ENCODE measurements around the gene TACC2. TPM values are rescaled to one million over a fixed set of nuclear protein-coding genes. Genes with fewer than 3 reads are reported as not detected.

Gene TACC2
- total and polyA plus RNA-seq, 7 donors = 44.0 to 439 (median 313) TPM

DNA sequence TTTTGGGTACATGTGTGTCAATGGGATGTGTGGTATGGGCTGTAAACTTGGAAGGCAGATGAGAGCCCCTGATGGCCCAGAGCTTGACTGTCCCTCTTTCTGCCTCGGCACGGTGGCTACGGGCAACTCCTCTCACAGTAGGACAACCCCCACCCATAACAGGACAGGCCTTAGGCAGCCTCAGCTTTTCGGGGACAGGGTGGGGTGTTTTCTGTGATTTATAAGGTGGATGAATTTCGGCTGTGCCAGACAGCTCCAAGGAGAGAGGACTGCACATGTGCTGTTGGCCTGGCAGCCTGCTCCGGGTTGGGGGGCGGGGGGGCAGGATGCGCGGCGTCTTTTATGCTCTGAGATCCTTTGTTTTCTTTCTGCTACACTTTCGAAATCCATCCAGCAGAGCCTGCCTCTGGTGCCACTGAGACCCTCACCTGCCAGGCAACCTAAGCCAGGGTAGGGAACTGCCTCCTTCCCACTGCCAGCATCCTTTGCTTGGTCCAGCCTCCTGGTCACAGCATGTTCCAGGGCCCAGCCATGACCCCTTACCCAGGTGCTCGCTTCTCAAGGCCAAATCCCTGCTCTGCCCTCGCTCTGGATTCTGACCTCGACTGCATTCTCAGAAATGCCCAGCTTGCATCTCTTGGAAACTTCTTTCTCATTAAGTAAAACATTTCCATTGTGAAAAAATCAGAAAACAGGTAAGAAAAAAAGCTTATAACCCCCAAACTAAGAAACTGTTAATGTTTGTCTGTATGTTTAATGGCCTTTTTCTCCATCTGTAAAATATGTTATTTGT is 266.7 kb downstream of the TACC2 start:
- Histone ChIP-seq H3K27ac (no peak overlapping the region), H3K9me3 (no peaks in the 10 kb centered on the region), H3K4me3 (no peak overlapping the region), H3K27me3 (ENCODE audit: insufficient read depth in 3 of 3, low read length in 2 of 3) (no peaks in the 10 kb centered on the region), H3K36me3 (ENCODE audit: insufficient read depth in 1 of 2, low read depth in 1 of 2) (peaks cover 3 to 91% of the 10 kb centered on the region in 2 donors), H3K4me1 (no peaks in the 10 kb centered on the region)
- TF ChIP-seq, protein P1, sequence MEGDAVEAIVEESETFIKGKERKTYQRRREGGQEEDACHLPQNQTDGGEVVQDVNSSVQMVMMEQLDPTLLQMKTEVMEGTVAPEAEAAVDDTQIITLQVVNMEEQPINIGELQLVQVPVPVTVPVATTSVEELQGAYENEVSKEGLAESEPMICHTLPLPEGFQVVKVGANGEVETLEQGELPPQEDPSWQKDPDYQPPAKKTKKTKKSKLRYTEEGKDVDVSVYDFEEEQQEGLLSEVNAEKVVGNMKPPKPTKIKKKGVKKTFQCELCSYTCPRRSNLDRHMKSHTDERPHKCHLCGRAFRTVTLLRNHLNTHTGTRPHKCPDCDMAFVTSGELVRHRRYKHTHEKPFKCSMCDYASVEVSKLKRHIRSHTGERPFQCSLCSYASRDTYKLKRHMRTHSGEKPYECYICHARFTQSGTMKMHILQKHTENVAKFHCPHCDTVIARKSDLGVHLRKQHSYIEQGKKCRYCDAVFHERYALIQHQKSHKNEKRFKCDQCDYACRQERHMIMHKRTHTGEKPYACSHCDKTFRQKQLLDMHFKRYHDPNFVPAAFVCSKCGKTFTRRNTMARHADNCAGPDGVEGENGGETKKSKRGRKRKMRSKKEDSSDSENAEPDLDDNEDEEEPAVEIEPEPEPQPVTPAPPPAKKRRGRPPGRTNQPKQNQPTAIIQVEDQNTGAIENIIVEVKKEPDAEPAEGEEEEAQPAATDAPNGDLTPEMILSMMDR (IDR thresholded peaks at IDR 0.05) = no peak
- intact Hi-C loops (cut with DNase I) = no loop called here
- WGBS, 3 donors = 79 to 83% (median 80%) methylated on average over 14 of the region's 14 CpGs
- ATAC-seq (no peak), DNase-seq (no peak)

- TF ChIP-seq, protein P1 (IDR thresholded peaks at IDR 0.05) = no peak
- WGBS, 3 donors = 67 to 91% (median 79%) methylated on average over 3 of the region's 3 CpGs
- Histone ChIP-seq H3K4me3 (no peak overlapping the region), H3K4me1 (no peaks in the 10 kb centered on the region), H3K36me3 (ENCODE audit: insufficient read depth in 1 of 2, low read depth in 1 of 2) (peaks cover 3 to 80% of the 10 kb centered on the region in 2 donors), H3K27me3 (ENCODE audit: insufficient read depth in 3 of 3, low read length in 2 of 3) (no peaks in the 10 kb centered on the region), H3K27ac (no peak overlapping the region), H3K9me3 (peaks cover 8% of the 10 kb centered on the region)
- DNase-seq (no peak), ATAC-seq (no peak)
- intact Hi-C loops (cut with DNase I) = no loop called here
Observed at GRCh38 chr10:122257041-122257440, 268.1 kb downstream of the TACC2 start.

DNA sequence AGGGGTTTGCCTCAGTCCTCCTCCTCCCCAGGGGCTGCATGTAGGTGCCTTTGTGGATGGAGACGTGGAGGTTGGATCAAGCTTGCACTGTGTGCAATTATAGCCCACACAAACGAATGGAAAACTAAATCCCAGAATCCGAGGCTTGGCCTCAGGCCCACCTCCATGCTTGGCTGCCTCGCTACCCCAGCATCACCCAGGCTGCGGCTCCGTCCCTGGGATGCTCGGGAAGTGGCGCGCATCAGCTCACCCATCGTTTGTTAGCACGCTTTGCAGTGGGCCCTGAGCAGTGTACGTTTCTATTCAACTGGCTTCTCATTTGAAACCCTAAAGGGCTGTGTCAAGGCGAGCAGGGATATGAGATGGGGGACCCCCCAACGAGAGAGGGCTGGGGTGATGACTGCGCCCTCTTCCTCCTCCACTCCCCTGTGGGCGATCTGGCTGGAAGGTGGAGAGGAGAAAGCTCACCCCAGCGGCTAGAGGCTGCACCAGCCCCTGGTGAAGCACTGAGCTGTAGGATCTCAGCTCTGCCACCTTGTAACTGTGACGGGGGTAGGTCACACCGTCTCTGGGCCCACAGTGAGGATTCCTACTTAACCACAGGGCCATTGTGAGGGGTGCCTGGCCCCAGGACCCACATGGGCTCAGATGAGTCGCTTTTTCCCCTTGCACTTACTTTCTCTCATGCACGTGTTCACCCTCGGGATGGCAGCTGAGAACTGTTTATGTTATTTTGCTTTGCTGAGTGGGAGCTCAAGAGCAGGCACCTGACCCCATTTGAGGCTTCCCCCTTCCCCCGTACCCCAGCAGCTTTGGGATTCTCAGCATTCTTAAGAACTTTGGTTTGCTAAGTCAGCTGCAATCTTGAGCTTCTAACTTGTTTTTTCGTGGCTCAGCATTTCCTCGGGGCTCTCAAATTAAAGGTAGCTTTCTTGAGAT is 269.4 kb downstream of the TACC2 start:
- Histone ChIP-seq H3K27me3 (ENCODE audit: insufficient read depth in 3 of 3, low read length in 2 of 3) (no peaks in the 10 kb centered on the region), H3K9me3 (peaks cover 8% of the 10 kb centered on the region), H3K4me3 (no peak overlapping the region), H3K4me1 (peaks cover 4% of the 10 kb centered on the region), H3K36me3 (ENCODE audit: insufficient read depth in 1 of 2, low read depth in 1 of 2) (peaks cover 2 to 77% of the 10 kb centered on the region in 2 donors), H3K27ac (no peak overlapping the region)
- WGBS, 3 donors = 61 to 71% (median 61%) methylated on average over 24 to 25 of the region's 25 CpGs
- no peak for DNase-seq
- intact Hi-C loops (cut with DNase I) = no loop called here
- peak; percentile 16 to 33 (median 24) for ATAC-seq
- TF ChIP-seq, protein P1 (IDR thresholded peaks at IDR 0.05) = no peak

- Histone ChIP-seq H3K27me3 (ENCODE audit: insufficient read depth in 3 of 3, low read length in 2 of 3) (no peaks in the 10 kb centered on the region), H3K4me3 (no peak overlapping the region), H3K36me3 (ENCODE audit: insufficient read depth in 1 of 2, low read depth in 1 of 2) (peaks cover 0 to 75% of the 10 kb centered on the region in 2 donors), H3K4me1 (peaks cover 9% of the 10 kb centered on the region), H3K27ac (no peak overlapping the region), H3K9me3 (peaks cover 8% of the 10 kb centered on the region)
- WGBS, 3 donors = 84 to 96% (median 87%) methylated on average over 4 of the region's 4 CpGs
- TF ChIP-seq, protein P1 (IDR thresholded peaks at IDR 0.05) = no peak
- DNase-seq (no peak), ATAC-seq (peak in 2 of 4 donors; percentile 20 to 22)
- intact Hi-C loops (cut with DNase I) = no loop called here
Observed at GRCh38 chr10:122259075-122259466, 270.1 kb downstream of the TACC2 start.

All from psoas muscle (tissue), 8 donors.